Stomach (tissue), 9 donors: ENCODE measurements around the gene MCF2L2. TPM values are rescaled to one million over a fixed set of nuclear protein-coding genes. Genes with fewer than 3 reads are reported as not detected.
A peak's percentile ranks its signal among the peaks of the same experiment; 100 is the strongest.

Experiments used
- DNase-seq, 2 donors: peaks; one replicate each; pipeline versions ENCODE4 v3.0.0 to v3.0.0-alpha.2; 2013 to 2019
- H3K27ac ChIP-seq, 5 donors: fragments of 200-600 bp in 4 of 5; sonication (generic) in 4 of 5; one replicate each; pipeline ENCODE4 v1.5.1; 2013 to 2019; ENCODE audit warnings: mild to moderate bottlenecking in 1 of 5, moderate library complexity in 1 of 5
- H3K27me3 ChIP-seq, 3 donors: fragments of 200-600 bp; sonication (generic); one replicate each; pipeline ENCODE4 v1.5.1; 2017 to 2019; ENCODE audit warnings: mixed run types in 1 of 3
- H3K36me3 ChIP-seq, 4 donors: fragments of 200-600 bp; sonication (generic); 1 replicate in 3 of 4; 2 replicates in 1 of 4; pipeline ENCODE4 v1.5.1; 2016 to 2019
- H3K4me1 ChIP-seq, 4 donors: fragments of 200-600 bp; sonication (generic); one replicate each; pipeline ENCODE4 v1.5.1; 2016 to 2019
- H3K4me3 ChIP-seq, 4 donors: fragments of 200-600 bp; sonication (generic) in 3 of 4; one replicate each; pipeline ENCODE4 v1.5.1; 2016 to 2019; ENCODE audit warnings: mild to moderate bottlenecking in 1 of 4
- H3K9me3 ChIP-seq, 4 donors: fragments of 200-600 bp; sonication (generic); one replicate each; pipeline ENCODE4 v1.5.1; 2016 to 2019
- EP300 ChIP-seq: sonication (generic); formaldehyde crosslinking; IDR thresholded peaks from one replicate; pipeline ENCODE4 v1.6.1; 2017; ENCODE audit warnings: antibody characterized with exemption
- POLR2A ChIP-seq, 4 donors: fragments of 450-650 bp; IDR thresholded peaks; one replicate each; pipeline ENCODE4 v1.6.1; 2016; ENCODE audit warnings: antibody characterized with exemption in 4 of 4, control low read depth in 2 of 4, mild to moderate bottlenecking in 1 of 4, moderate library complexity in 1 of 4
- POLR2AphosphoS5 ChIP-seq, 3 donors: sonication (generic); formaldehyde crosslinking; IDR thresholded peaks; one replicate each; pipeline ENCODE4 v1.6.1; 2016; ENCODE audit warnings: antibody characterized with exemption in 3 of 3
- WGBS, 5 donors: extraction: QIAGEN DNeasy Blood & Tissue Kit in 3 of 5; methylation state at CpG; one replicate each; pipeline versions ENCODE4 v1.1.5 to v1.1.7; 2013 to 2018; 5-methylcytosine and 5-hydroxymethylcytosine counted together
- intact Hi-C: fragments of 100-400 bp; cut with DNase I; formaldehyde crosslinking; loops from one replicate; pipeline ENCODE4 v1.15.1; 2023; ENCODE audit warnings: low total_unique reads
- polyA plus RNA-seq, 3 donors: library from polyadenylated mRNA; stranded (reverse); fragments of 200-250 nt; gene quantifications; one replicate each; pipeline ENCODE4 v1.2.3, GENCODE V29; 2013
- total RNA-seq, 5 donors: library from RNA; depleted of rRNA; stranded (reverse); fragments of >200 nt; gene quantifications; one replicate each; pipeline versions ENCODE4 v1.1.0 to v1.2.3, GENCODE V29; 2014 to 2016
- TF ChIP-seq, protein P1 (sequence below), 7 experiments: fragments of 450-650 bp in 4 of 7; fragments of 200-600 bp in 3 of 7; sonication (generic) in 3 of 7; IDR thresholded peaks; one replicate each; pipeline ENCODE4 v1.5.1; 2016 to 2019; ENCODE audit warnings: antibody characterized with exemption in 7 of 7, control low read depth in 2 of 7, mild to moderate bottlenecking in 1 of 7
- donor health status: healthy with polysubstance abuse.
- donor health status: Bipolar disorder and iron deficiency.
- donor health status: healthy.

Gene MCF2L2
- total and polyA plus RNA-seq, 8 donors = 0.05 to 2.0 (median 0.22) TPM; not detected in 2

- H3K27me3 ChIP-seq = no peaks in the 10 kb centered on the region
- H3K36me3 ChIP-seq = no peaks in the 10 kb centered on the region
- WGBS, 5 donors = 71 to 84% (median 77%) methylated on average over 7 of the region's 7 CpGs
- intact Hi-C loops = loop anchor here (5.0 kb wide), 1 partner anchor 193 kb away; no protein-coding TSS in a partner anchor
- DNase-seq = peak; percentile 47 to 59
- H3K4me1 ChIP-seq = peaks cover 0 to 13% (median 6%) of the 10 kb centered on the region in 4 donors
- H3K4me3 ChIP-seq = no peak overlapping the region
- TF ChIP-seq, protein P1, sequence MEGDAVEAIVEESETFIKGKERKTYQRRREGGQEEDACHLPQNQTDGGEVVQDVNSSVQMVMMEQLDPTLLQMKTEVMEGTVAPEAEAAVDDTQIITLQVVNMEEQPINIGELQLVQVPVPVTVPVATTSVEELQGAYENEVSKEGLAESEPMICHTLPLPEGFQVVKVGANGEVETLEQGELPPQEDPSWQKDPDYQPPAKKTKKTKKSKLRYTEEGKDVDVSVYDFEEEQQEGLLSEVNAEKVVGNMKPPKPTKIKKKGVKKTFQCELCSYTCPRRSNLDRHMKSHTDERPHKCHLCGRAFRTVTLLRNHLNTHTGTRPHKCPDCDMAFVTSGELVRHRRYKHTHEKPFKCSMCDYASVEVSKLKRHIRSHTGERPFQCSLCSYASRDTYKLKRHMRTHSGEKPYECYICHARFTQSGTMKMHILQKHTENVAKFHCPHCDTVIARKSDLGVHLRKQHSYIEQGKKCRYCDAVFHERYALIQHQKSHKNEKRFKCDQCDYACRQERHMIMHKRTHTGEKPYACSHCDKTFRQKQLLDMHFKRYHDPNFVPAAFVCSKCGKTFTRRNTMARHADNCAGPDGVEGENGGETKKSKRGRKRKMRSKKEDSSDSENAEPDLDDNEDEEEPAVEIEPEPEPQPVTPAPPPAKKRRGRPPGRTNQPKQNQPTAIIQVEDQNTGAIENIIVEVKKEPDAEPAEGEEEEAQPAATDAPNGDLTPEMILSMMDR (IDR thresholded peaks at IDR 0.05) = peak in 1 of 7 experiments; percentile 24
- TF ChIP-seq POLR2AphosphoS5 (IDR thresholded peaks at IDR 0.05) = no peak
- no peaks in the 10 kb centered on the region for H3K9me3 ChIP-seq
- H3K27ac ChIP-seq = no peak overlapping the region
These were observed 239.4 kb downstream of the MCF2L2 start for GRCh38 chr3:183188895-183189462.

DNA sequence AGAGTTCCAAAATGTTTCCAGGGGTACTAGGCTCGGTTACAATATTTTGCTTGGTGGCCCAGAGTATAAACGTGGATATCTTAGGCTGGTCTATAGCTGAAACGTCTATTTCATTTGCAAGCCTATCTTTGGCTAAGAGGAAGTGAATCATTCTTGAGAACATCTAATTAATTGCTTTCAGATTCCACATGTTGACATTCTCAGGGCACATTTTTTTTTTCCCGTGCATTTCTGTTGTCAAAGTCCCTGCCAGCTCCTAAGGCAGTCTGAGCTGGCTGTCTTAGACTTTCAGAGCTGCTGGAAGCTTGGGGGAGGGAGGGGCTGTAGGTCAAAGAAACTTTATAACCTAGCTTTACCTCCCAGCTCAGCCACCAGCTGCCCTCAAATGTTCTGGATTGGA lies 242.7 kb downstream of the MCF2L2 start:
- DNase-seq = peak in 1 of 2 donors; percentile 56
- TF ChIP-seq POLR2AphosphoS5 (IDR thresholded peaks at IDR 0.05) (no peak), POLR2A (IDR thresholded peaks at IDR 0.05) (no peak), EP300 (no peak)
- TF ChIP-seq, protein P1 (IDR thresholded peaks at IDR 0.05) = no peak
- Histone ChIP-seq H3K9me3 (no peaks in the 10 kb centered on the region), H3K27me3 (peaks cover 0 to 15% (median 0%) of the 10 kb centered on the region in 3 donors), H3K4me1 (peaks cover 0 to 11% (median 4%) of the 10 kb centered on the region in 4 donors), H3K27ac (no peak overlapping the region), H3K36me3 (no peaks in the 10 kb centered on the region), H3K4me3 (no peak overlapping the region)
- intact Hi-C loops = loop anchor here (5.0 kb wide), 1 partner anchor 197 kb away; no protein-coding TSS in a partner anchor
- 23 to 30% (median 28%) methylated on average over 4 of the region's 4 CpGs for WGBS, 5 donors

DNA sequence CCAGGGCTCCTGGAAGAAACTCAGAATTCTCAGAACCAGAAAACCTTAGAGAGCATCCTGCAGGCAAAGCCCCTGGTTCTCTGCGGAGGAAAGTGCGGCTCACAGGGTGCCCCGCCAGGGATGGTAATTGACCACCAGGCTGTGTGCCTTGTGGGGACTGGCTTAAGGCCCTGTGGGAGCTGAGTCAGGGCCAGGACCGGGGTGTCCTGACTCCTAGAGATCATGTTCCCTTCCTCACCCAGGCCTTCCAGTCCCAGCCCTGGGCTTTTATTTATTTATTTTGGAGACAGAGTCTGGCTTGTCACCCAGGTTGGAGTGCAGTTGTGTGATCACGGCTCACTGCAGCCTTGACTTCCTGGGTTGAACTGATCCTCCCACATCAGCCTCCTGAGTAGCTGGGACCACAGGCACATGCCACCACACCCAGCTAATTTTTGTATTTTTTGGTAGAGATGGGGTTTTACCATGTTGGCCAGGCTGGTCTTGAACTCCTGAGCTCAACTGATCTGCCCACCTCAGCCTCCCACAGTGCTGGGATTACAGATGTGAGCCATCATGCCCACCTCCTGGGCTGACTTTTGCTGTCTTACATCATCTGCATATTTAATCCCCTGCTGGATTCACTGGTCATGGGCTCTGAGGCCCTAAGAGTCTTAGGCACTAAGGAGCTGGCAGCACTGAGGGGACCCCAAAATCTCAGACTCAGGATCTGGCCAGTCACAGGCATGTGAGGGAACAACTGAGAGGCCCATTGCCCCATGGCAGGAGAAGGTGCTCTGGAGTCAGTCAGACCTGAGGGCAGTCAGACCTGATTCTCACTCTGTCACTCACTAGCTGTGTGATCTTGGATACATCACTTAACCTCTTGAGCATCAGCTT lies 245.4 kb downstream of the MCF2L2 start:
- H3K4me3 ChIP-seq = no peak overlapping the region
- peaks cover 0 to 42% (median 26%) of the 10 kb centered on the region in 3 donors for H3K27me3 ChIP-seq
- H3K4me1 ChIP-seq = peaks cover 12 to 35% (median 23%) of the 10 kb centered on the region in 4 donors
- intact Hi-C loops = no loop called here
- H3K9me3 ChIP-seq = no peaks in the 10 kb centered on the region
- WGBS, 5 donors = 74 to 85% (median 75%) methylated on average over 3 to 5 of the region's 5 CpGs
- no peaks in the 10 kb centered on the region for H3K36me3 ChIP-seq
- TF ChIP-seq, protein P1 (IDR thresholded peaks at IDR 0.05) = no peak
- no peak for TF ChIP-seq POLR2AphosphoS5 (IDR thresholded peaks at IDR 0.05)
- no peak for DNase-seq
- no peak overlapping the region for H3K27ac ChIP-seq

DNA sequence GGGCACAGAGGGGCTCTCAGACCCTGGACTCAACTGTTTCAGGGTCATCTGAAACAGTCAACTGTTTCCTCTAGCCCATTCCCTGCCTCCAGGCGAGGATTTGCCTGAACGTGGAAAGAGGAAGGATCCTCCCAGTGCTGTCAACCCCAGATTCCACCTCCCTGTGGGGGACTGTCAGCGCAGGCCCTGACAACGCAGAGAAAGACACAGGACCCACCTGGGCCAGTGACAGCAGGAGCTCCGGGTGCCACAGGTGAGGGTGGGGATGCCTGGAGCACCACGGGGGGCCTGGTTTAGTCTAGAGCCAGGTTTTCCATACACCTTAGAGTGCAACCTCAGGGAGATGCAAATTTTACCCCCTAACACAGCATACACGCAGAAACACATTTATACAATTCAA lies 246.3 kb downstream of the MCF2L2 start:
- DNase-seq = no peak
- TF ChIP-seq, protein P1 (IDR thresholded peaks at IDR 0.05) = no peak
- no peak for TF ChIP-seq POLR2A (IDR thresholded peaks at IDR 0.05)
- no peak for TF ChIP-seq POLR2AphosphoS5 (IDR thresholded peaks at IDR 0.05)
- peaks cover 0 to 49% (median 35%) of the 10 kb centered on the region in 3 donors for H3K27me3 ChIP-seq
- 61 to 96% (median 72%) methylated on average over 5 to 7 of the region's 7 CpGs for WGBS, 5 donors
- H3K36me3 ChIP-seq = no peaks in the 10 kb centered on the region
- H3K27ac ChIP-seq = no peak overlapping the region
- no peaks in the 10 kb centered on the region for H3K9me3 ChIP-seq
- peaks cover 12 to 36% (median 23%) of the 10 kb centered on the region in 4 donors for H3K4me1 ChIP-seq
- H3K4me3 ChIP-seq = no peak overlapping the region
- intact Hi-C loops = no loop called here
